ENCODE measurements around the gene TPGS2. TPM values are rescaled to one million over a fixed set of nuclear protein-coding genes. Genes with fewer than 3 reads are reported as not detected.

The TPGS2 gene
- total RNA-seq, 2 experiments from 2014 or later: 71.5 to 73.4 TPM

DNA sequence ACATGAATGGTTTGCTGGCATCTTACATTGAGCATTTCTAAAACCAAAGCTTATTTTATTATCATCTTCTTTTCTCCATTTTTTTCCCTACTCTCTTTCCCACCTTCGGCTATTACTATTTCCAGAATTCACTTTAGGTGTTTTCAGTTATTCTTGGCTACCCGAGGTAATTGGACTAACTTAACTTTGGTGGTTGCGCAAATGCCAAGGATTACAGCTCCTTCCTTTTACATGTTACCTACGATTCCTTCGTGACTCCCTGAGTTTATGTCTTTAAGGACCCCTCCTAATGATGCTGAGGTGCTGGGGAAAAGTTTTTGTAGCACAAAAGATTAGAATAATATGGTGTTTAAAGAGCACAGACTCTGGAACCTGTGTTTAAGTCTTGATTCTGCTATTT, 14.4 kb upstream of the TPGS2 start:
- H3K27me3 Mint-ChIP-seq (ENCODE audit: low read depth): no peaks in the 10 kb centered on the region
- no peak overlapping the region for H3K4me3 Mint-ChIP-seq
- H3K27ac Mint-ChIP-seq: no peak overlapping the region
- intact Hi-C loops (cut with micrococcal nuclease): no loop called here
- peaks cover 34% of the 10 kb centered on the region for H3K36me3 Mint-ChIP-seq (ENCODE audit: low read depth)
- peaks cover 2% of the 10 kb centered on the region for H3K9me3 Mint-ChIP-seq
- CTCF ChIA-PET: no interaction called here
- peaks cover 5% of the 10 kb centered on the region for H3K4me1 Mint-ChIP-seq (ENCODE audit: low read depth)
- DNase-seq: no peak

DNA sequence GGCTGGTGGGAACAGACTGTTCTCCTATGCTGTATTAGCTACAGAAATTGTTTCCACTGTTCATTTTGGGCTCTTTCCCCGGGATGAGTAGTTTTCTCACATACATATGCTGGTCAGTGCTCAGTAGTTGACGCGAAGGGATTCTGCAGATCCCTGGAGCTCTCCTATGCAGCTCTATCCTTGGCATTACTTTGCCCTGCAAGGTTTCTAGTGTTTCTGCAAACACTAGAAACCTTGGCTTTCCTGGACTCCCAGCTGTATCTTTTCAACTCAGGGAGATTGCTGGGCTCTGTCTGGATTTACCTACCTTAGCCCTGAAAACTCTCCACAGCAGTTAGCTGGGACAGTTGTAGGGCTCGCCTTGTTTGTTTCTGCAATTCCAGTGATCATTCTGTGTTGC, 11.0 kb upstream of the TPGS2 start:
- intact Hi-C loops (cut with micrococcal nuclease): no loop called here
- no peaks in the 10 kb centered on the region for H3K27me3 Mint-ChIP-seq (ENCODE audit: low read depth)
- H3K4me3 Mint-ChIP-seq: no peak overlapping the region
- DNase-seq: no peak
- peaks cover 2% of the 10 kb centered on the region for H3K9me3 Mint-ChIP-seq
- CTCF ChIA-PET: interaction anchor here (1.6 kb wide), 1 partner anchor 10 kb away, joined by 6 read pairs; no protein-coding TSS in a partner anchor
- H3K36me3 Mint-ChIP-seq (ENCODE audit: low read depth): peaks cover 50% of the 10 kb centered on the region
- peaks cover 5% of the 10 kb centered on the region for H3K4me1 Mint-ChIP-seq (ENCODE audit: low read depth)
- H3K27ac Mint-ChIP-seq: no peak overlapping the region

DNA sequence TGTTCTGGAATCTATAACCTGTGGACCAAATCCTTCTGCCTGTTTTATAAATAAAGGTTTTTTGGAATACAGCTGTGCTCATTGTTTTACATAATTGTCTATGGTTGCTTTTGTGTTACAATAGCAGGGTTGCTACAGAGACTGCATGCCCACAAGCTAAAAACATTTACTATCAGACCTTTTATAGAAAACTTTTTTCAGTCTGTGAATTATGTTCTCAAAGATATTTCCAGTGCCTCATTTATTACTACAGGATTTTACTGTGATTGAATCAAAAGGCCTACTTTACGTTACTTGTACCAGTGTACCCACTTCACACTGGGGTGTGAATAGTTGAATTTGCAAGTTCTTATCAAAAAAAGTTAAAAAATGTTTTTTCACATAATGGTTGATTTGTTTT, 7.1 kb upstream of the TPGS2 start:
- H3K4me1 Mint-ChIP-seq (ENCODE audit: low read depth): peaks cover 17% of the 10 kb centered on the region
- H3K27ac Mint-ChIP-seq: no peak overlapping the region
- intact Hi-C loops (cut with micrococcal nuclease): no loop called here
- peaks cover 2% of the 10 kb centered on the region for H3K9me3 Mint-ChIP-seq
- H3K4me3 Mint-ChIP-seq: no peak overlapping the region
- CTCF ChIA-PET: no interaction called here
- peaks cover 42% of the 10 kb centered on the region for H3K36me3 Mint-ChIP-seq (ENCODE audit: low read depth)
- H3K27me3 Mint-ChIP-seq (ENCODE audit: low read depth): no peaks in the 10 kb centered on the region
- DNase-seq: no peak

- CTCF ChIA-PET: no interaction called here
- Mint-ChIP-seq H3K36me3 (ENCODE audit: low read depth) (peaks cover 20% of the 10 kb centered on the region), H3K4me3 (no peak overlapping the region), H3K9me3 (no peaks in the 10 kb centered on the region), H3K27me3 (ENCODE audit: low read depth) (no peaks in the 10 kb centered on the region), H3K27ac (no peak overlapping the region), H3K4me1 (ENCODE audit: low read depth) (peaks cover 32% of the 10 kb centered on the region)
- intact Hi-C loops (cut with micrococcal nuclease): no loop called here
- no peak for DNase-seq
Observed at GRCh38 chr18:36833120-36833519, 4.3 kb upstream of the TPGS2 start.

- no peaks in the 10 kb centered on the region for H3K27me3 Mint-ChIP-seq (ENCODE audit: low read depth)
- H3K4me3 Mint-ChIP-seq: no peak overlapping the region
- intact Hi-C loops (cut with micrococcal nuclease): no loop called here
- peaks cover 5% of the 10 kb centered on the region for H3K36me3 Mint-ChIP-seq (ENCODE audit: low read depth)
- CTCF ChIA-PET: no interaction called here
- H3K4me1 Mint-ChIP-seq (ENCODE audit: low read depth): peaks cover 43% of the 10 kb centered on the region
- no peaks in the 10 kb centered on the region for H3K9me3 Mint-ChIP-seq
- DNase-seq: no peak
- H3K27ac Mint-ChIP-seq: no peak overlapping the region
Observed at GRCh38 chr18:36831139-36831538, 2.3 kb upstream of the TPGS2 start.

GRCh38 chr18:36830158-36830495, 1.3 kb upstream of the TPGS2 start:
- DNase-seq: no peak

GRCh38 chr18:36829362-36830157, 758 bp upstream of the TPGS2 start:
- Mint-ChIP-seq H3K36me3 (ENCODE audit: low read depth) (no peaks in the 10 kb centered on the region), H3K27me3 (ENCODE audit: low read depth) (no peaks in the 10 kb centered on the region), H3K4me3 (peak overlapping the region; percentile 82), H3K9me3 (no peaks in the 10 kb centered on the region), H3K4me1 (ENCODE audit: low read depth) (peaks cover 43% of the 10 kb centered on the region), H3K27ac (peak overlapping the region; percentile 15)
- CTCF ChIA-PET: interaction anchor here (0.6 to 2.2 kb wide), 8 partner anchors 10 to 773 kb away, joined by 3 to 7 read pairs (median 6); no protein-coding TSS in a partner anchor
- intact Hi-C loops (cut with micrococcal nuclease): loop anchor here (1.0 to 10.0 kb wide), 5 partner anchors 73 to 1965 kb away; partner anchors contain the start of genes ELP2, INO80C, RMP24 and SLC39A6
- DNase-seq: no peak

More at GRCh38 chr18:36830158-36830495, 1.3 kb upstream of the TPGS2 start:
- Mint-ChIP-seq H3K4me1 (ENCODE audit: low read depth) (peaks cover 43% of the 10 kb centered on the region), H3K27me3 (ENCODE audit: low read depth) (no peaks in the 10 kb centered on the region), H3K4me3 (peak overlapping the region; percentile 82), H3K27ac (peak overlapping the region; percentile 5), H3K36me3 (ENCODE audit: low read depth) (no peaks in the 10 kb centered on the region), H3K9me3 (no peaks in the 10 kb centered on the region)
- intact Hi-C loops (cut with micrococcal nuclease): no loop called here
- CTCF ChIA-PET: interaction anchor here (0.6 to 2.2 kb wide), 8 partner anchors 10 to 773 kb away, joined by 3 to 7 read pairs (median 6); no protein-coding TSS in a partner anchor

GRCh38 chr18:36828157-36828629, 609 bp downstream of the TPGS2 start:
- Mint-ChIP-seq H3K27me3 (ENCODE audit: low read depth) (no peaks in the 10 kb centered on the region), H3K27ac (peak overlapping the region; percentile 81), H3K9me3 (no peaks in the 10 kb centered on the region), H3K4me1 (ENCODE audit: low read depth) (peaks cover 43% of the 10 kb centered on the region), H3K36me3 (ENCODE audit: low read depth) (no peaks in the 10 kb centered on the region), H3K4me3 (peak overlapping the region; percentile 82)
- peak; percentile 42 for DNase-seq
- CTCF ChIA-PET: interaction anchor here (2.1 kb wide), 2 partner anchors 15 to 17 kb away, joined by 5 to 7 read pairs; no protein-coding TSS in a partner anchor
- intact Hi-C loops (cut with micrococcal nuclease): loop anchor here (2.0 to 10.0 kb wide), 4 partner anchors 74 to 1963 kb away; partner anchors contain the start of genes INO80C and RMP24

- H3K9me3 Mint-ChIP-seq: no peaks in the 10 kb centered on the region
- no peak for DNase-seq
- H3K4me1 Mint-ChIP-seq (ENCODE audit: low read depth): peaks cover 35% of the 10 kb centered on the region
- CTCF ChIA-PET: interaction anchor here (1.2 kb wide), 1 partner anchor 12 kb away, joined by 5 read pairs; no protein-coding TSS in a partner anchor
- H3K27me3 Mint-ChIP-seq (ENCODE audit: low read depth): no peaks in the 10 kb centered on the region
- H3K36me3 Mint-ChIP-seq (ENCODE audit: low read depth): peaks cover 3% of the 10 kb centered on the region
- intact Hi-C loops (cut with micrococcal nuclease): loop anchor here (5.0 to 10.0 kb wide), 2 partner anchors 76 to 1962 kb away; no protein-coding TSS in a partner anchor
- H3K27ac Mint-ChIP-seq: no peak overlapping the region
- H3K4me3 Mint-ChIP-seq: no peak overlapping the region
Observed at GRCh38 chr18:36826556-36826955, 2.2 kb downstream of the TPGS2 start.

DNA sequence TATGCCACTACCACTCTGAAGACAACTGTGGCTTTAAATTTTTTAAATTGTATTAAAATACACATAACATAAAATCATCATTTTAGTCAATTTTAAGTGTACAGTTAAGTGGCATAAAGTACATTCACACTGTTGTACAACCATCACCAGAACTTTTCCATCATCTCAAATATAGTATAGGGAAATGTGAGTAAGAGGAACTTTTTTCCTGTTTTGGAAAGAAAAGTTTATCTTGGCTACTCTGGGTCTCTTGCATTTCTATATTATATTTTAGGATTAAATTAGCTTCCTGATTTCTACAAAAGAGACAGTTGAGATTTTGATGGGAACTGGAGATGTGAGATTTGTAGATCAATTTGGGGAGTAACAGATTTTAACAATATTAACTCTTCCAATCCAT, 3.3 kb downstream of the TPGS2 start:
- intact Hi-C loops (cut with micrococcal nuclease): loop anchor here (5.0 to 10.0 kb wide), 2 partner anchors 77 to 1961 kb away; no protein-coding TSS in a partner anchor
- DNase-seq: no peak
- Mint-ChIP-seq H3K4me3 (no peak overlapping the region), H3K9me3 (no peaks in the 10 kb centered on the region), H3K27me3 (ENCODE audit: low read depth) (no peaks in the 10 kb centered on the region), H3K36me3 (ENCODE audit: low read depth) (peaks cover 6% of the 10 kb centered on the region), H3K27ac (no peak overlapping the region), H3K4me1 (ENCODE audit: low read depth) (peaks cover 24% of the 10 kb centered on the region)
- CTCF ChIA-PET: interaction anchor here (1.5 kb wide), 1 partner anchor 15 kb away, joined by 3 read pairs; no protein-coding TSS in a partner anchor

- DNase-seq: no peak
- no peak overlapping the region for H3K27ac Mint-ChIP-seq
- no peak overlapping the region for H3K4me3 Mint-ChIP-seq
- no peaks in the 10 kb centered on the region for H3K9me3 Mint-ChIP-seq
- peaks cover 5% of the 10 kb centered on the region for H3K4me1 Mint-ChIP-seq (ENCODE audit: low read depth)
- CTCF ChIA-PET: no interaction called here
- intact Hi-C loops (cut with micrococcal nuclease): loop anchor here (10.0 kb wide), 1 partner anchor 1957 kb away; no protein-coding TSS in a partner anchor
- H3K27me3 Mint-ChIP-seq (ENCODE audit: low read depth): no peaks in the 10 kb centered on the region
- peaks cover 19% of the 10 kb centered on the region for H3K36me3 Mint-ChIP-seq (ENCODE audit: low read depth)
Observed at GRCh38 chr18:36821681-36822080, 7.1 kb downstream of the TPGS2 start.

- no peaks in the 10 kb centered on the region for H3K9me3 Mint-ChIP-seq
- no peak overlapping the region for H3K4me3 Mint-ChIP-seq
- no peaks in the 10 kb centered on the region for H3K27me3 Mint-ChIP-seq (ENCODE audit: low read depth)
- CTCF ChIA-PET: interaction anchor here (0.7 to 1.3 kb wide), 2 partner anchors 9 to 11 kb away, joined by 3 to 7 read pairs; no protein-coding TSS in a partner anchor
- intact Hi-C loops (cut with micrococcal nuclease): loop anchor here (10.0 kb wide), 1 partner anchor 1955 kb away; no protein-coding TSS in a partner anchor
- no peak overlapping the region for H3K27ac Mint-ChIP-seq
- peaks cover 19% of the 10 kb centered on the region for H3K36me3 Mint-ChIP-seq (ENCODE audit: low read depth)
- no peak for DNase-seq
- H3K4me1 Mint-ChIP-seq (ENCODE audit: low read depth): peaks cover 2% of the 10 kb centered on the region
Observed at GRCh38 chr18:36819621-36820020, 9.2 kb downstream of the TPGS2 start.
